Brain microvascular endothelial cell (primary cell): Measurements from ENCODE around the gene AGMAT.

ENCODE experiments used
- DNase-seq: peaks from one replicate; pipeline ENCODE4 v3.0.0-alpha.2; 2020
- H3K27ac ChIP-seq: fragments of 250-450 bp; sonication (Bioruptor Pico); 2 replicates; pipeline ENCODE4 v1.5.1; 2020; ENCODE audit warnings: mild to moderate bottlenecking, moderate library complexity
- H3K27me3 ChIP-seq: fragments of 250-450 bp; sonication (Bioruptor Pico); replicated peaks from 2 replicates; pipeline ENCODE4 v1.5.1; 2020; ENCODE audit warnings: mild to moderate bottlenecking
- H3K36me3 ChIP-seq: fragments of 250-450 bp; sonication (Bioruptor Pico); replicated peaks from 2 replicates; pipeline ENCODE4 v1.5.1; 2020; ENCODE audit warnings: mild to moderate bottlenecking
- H3K4me3 ChIP-seq: 2 replicates; pipeline ENCODE4 v1.5.1; 2011; ENCODE audit warnings: low read depth, mild to moderate bottlenecking, control low read depth, low read length, moderate library complexity
- in situ Hi-C: cut with HindIII; loops from 2 replicates; pipeline ENCODE4 v1.10.0; 2017; ENCODE audit warnings: low sequenced_read_pairs, low pct_ligation_motif_present
- TF ChIP-seq, protein P1 (sequence below): IDR thresholded peaks from 2 replicates; pipeline ENCODE4 v1.5.1; 2011; ENCODE audit warnings: low read depth, mild to moderate bottlenecking, moderate library complexity, low read length, control low read depth, inconsistent platforms; ENCODE audit errors: missing control alignments

Gene AGMAT

DNA sequence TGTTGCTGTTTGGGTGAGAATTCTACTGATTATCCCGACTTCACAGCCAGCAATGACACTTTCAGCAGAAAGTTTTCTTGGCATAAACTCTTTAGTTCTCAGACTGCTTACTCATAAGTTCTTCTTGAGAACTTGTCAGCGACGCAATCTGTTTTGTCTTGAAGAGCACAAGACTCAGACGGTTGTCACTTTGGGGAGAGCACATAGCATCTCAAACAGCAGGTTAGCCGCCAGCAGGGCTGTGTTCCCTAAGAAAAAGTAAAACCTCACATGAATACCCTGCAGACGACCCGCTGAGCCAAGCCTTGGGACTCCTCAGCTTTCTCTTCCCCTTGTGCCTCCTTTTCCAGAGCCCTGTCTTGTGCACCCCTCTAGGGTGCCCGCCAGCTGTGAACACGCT, 11.4 kb downstream of the AGMAT start:
- Histone ChIP-seq H3K27me3 (no peaks in the 10 kb centered on the region), H3K4me3 (no peak overlapping the region), H3K27ac (no peak overlapping the region), H3K36me3 (peaks cover 8% of the 10 kb centered on the region)
- DNase-seq, result peak; percentile 22
- TF ChIP-seq, protein P1, sequence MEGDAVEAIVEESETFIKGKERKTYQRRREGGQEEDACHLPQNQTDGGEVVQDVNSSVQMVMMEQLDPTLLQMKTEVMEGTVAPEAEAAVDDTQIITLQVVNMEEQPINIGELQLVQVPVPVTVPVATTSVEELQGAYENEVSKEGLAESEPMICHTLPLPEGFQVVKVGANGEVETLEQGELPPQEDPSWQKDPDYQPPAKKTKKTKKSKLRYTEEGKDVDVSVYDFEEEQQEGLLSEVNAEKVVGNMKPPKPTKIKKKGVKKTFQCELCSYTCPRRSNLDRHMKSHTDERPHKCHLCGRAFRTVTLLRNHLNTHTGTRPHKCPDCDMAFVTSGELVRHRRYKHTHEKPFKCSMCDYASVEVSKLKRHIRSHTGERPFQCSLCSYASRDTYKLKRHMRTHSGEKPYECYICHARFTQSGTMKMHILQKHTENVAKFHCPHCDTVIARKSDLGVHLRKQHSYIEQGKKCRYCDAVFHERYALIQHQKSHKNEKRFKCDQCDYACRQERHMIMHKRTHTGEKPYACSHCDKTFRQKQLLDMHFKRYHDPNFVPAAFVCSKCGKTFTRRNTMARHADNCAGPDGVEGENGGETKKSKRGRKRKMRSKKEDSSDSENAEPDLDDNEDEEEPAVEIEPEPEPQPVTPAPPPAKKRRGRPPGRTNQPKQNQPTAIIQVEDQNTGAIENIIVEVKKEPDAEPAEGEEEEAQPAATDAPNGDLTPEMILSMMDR, result no peak
- in situ Hi-C loops, result no loop called here

DNA sequence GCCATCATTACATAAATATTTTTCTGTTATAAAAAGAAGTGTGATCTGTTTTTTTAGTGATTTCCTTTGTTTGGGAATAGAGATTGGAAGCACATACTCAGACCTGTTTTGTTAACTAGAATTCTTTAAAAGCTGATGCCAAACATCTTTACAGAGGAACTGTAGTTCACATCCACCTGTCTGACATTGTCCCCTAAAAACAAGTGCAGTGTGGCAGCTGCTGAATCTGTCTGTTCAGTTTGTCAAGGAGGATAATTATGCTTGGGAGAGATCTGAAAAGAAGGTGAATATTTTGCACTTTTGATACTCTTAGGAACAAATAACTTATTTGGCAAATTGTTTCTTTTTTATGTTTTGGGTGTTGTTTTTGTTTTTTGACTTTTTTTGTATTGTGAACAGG, 13.6 kb downstream of the AGMAT start:
- Histone ChIP-seq H3K27ac (no peak overlapping the region), H3K4me3 (no peak overlapping the region)
- in situ Hi-C loops, result no loop called here

DNA sequence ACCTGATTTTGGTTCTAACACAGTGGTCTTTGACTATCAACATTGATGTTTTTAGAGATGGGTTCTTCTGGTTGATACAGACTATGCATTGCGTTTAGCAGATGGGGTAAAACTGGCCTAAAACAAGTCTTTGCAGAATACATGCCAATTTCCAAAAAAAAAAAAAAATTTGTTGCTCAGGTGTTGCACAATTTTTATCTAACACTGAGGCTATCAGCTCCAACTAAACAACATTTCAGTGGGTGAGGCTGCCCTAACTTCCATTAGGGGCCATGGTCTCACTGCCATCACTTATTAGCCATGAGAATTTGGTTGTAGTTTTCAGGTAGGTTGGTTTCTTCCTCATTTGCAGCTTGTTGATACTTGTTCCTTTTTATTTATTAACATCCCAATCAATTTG, 14.0 kb downstream of the AGMAT start:
- TF ChIP-seq, protein P1, result no peak
- no peak for DNase-seq
- H3K4me3 ChIP-seq, result no peak overlapping the region
- H3K27ac ChIP-seq, result no peak overlapping the region
- in situ Hi-C loops, result no loop called here
- H3K36me3 ChIP-seq, result peaks cover 31% of the 10 kb centered on the region
- H3K27me3 ChIP-seq, result no peaks in the 10 kb centered on the region

More for the DNA sequence above, 13.6 kb downstream of the AGMAT start:
- H3K27me3 ChIP-seq, result no peaks in the 10 kb centered on the region
- TF ChIP-seq, protein P1, result no peak
- DNase-seq, result no peak
- peaks cover 27% of the 10 kb centered on the region for H3K36me3 ChIP-seq

DNA sequence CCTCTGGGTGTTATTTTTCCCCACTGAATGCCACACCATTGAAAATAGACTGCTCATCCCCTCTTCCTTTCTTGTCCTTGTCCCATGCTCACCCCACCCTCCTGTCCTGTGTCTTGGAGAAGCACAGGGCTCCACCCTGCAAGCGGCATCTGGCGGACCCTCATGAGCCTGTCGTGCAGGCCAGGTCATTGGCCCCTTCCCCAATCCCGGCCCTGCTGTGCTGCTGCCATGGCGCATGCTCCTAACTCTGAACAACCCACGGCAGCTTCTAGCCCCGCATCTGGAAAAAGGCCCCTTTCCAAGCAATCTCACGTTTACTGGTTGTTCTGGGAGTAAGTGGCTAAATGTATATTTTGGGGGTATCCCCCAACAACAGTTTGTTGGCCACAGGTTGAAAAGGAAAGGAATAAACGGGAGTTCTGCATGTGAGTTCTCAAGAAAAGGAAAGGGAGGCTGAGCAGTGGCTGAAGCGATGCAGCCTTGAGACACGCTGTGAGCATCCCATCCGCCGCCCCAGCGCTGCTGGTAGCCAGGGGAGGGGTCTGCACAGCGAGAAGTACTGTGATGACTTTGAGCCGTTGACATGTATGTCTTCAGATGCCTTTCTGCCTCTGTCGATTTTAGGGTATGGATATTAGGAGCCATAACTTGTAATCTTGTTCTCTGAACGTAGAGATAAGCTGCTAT, 16.3 kb downstream of the AGMAT start:
- in situ Hi-C loops, result no loop called here

DNA sequence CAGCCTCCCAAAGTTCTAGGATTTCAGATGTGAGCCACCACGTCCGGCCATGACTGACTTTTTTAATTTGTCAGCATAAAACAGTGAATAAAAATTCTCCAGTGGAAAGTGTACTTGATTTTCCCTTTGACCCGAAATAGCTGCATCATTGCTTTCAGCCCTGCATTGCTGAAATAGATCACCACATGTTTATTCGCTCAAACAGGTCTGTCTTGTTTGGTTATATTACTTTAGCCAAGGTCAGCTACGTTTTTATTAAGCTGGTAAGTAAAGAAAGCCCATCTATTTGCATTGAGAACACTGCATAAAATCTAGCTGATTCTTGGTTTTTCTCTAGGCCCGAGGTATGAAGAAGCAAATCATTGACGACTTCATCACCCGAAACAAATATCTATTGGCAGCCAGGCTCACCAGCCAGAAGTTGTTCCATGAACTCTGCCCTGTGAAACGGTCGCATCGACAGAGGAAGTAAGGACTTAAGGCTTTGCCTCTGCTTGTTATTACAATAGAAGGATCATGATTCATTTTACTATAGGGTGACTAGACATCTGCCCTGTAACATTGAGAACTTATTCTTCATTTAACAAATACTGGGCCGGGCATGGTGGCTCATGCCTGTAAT, 25.6 kb downstream of the AGMAT start:
- TF ChIP-seq, protein P1, result no peak
- Histone ChIP-seq H3K36me3 (peaks cover 32% of the 10 kb centered on the region), H3K4me3 (no peak overlapping the region), H3K27ac (no peak overlapping the region), H3K27me3 (no peaks in the 10 kb centered on the region)
- in situ Hi-C loops, result no loop called here
- no peak for DNase-seq

More for the DNA sequence above, 16.3 kb downstream of the AGMAT start:
- Histone ChIP-seq H3K4me3 (no peak overlapping the region), H3K36me3 (peaks cover 51% of the 10 kb centered on the region), H3K27ac (no peak overlapping the region), H3K27me3 (no peaks in the 10 kb centered on the region)
- DNase-seq, result no peak
- TF ChIP-seq, protein P1, result no peak
